ENCODE data around the gene LYPLA2.

DNA sequence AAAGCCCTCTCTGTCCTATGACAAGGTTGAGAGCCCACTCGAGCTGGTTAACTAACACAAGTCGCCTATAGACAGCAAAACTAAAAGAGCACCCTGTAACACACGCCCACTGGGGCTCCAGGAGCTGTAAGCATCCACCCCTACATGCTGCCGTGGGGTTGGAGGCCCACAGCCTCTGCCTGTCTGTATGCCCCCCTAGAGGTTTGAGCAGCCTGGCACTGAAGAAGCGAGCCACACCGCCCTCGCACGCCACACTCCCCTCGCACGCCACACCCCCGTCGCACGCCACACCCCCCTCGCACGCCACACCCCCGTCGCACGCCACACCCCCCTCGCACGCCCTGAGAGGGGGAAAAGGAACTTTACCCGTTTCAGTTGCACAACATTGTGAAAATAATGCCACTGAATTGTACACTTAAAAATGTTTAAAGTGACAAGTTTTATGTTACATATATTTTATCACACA lies 47.5 kb downstream of the LYPLA2 start:
- TF ChIP-seq EZH2 (IDR thresholded peaks at IDR 0.05; ENCODE audit: insufficient read depth, poor library complexity, severe bottlenecking) (no peak), EZH2phosphoT487 (IDR thresholded peaks at IDR 0.05; ENCODE audit: insufficient read depth, low read depth) (no peak)

All from GM23248 (cell line).